IMR-90 (cell line): ENCODE data around the gene TTC9. TPM values are rescaled to one million over a fixed set of nuclear protein-coding genes. Genes with fewer than 3 reads are reported as not detected.

Experiments
- ATAC-seq: fragments of 200-7000 bp; cut with Tn5 transposase; 2 replicates; pipeline ENCODE4 v1.9.1; 2020; ENCODE audit warnings: low read depth, mild to moderate bottlenecking, moderate library complexity
- BruUV-seq: library from RNA; stranded (reverse); fragments of 400-500 nt; replicated peaks from 2 replicates; lab custom pipeline; 2021; lab: Mats Ljungman, UMichigan
- CTCF ChIA-PET: fragments of 300-600 bp; formaldehyde crosslinking; extraction: SDS; loops from one replicate; lab custom pipeline; 2021; ENCODE audit warnings: antibody characterized with exemption; lab: Yijun Ruan, JAX
- POLR2A ChIA-PET: fragments of 300-600 bp; sonication (Branson Sonifier 250); formaldehyde crosslinking; loops from one replicate; lab custom pipeline; 2022; ENCODE audit warnings: antibody characterized with exemption; ENCODE audit not compliant: unreplicated experiment; lab: Charles Lee
- DNase-seq: peaks from one replicate; pipeline ENCODE4 v3.0.0; 2013
- H2AFZ ChIP-seq: replicated peaks from 2 replicates; pipeline ENCODE3; 2013; ENCODE audit warnings: low read length, mild to moderate bottlenecking; ENCODE audit not compliant: poor library complexity
- H2AK5ac ChIP-seq: 2 replicates; pipeline ENCODE4 v1.6.1; 2013; ENCODE audit warnings: low read depth, low read length, inconsistent platforms
- H2AK9ac ChIP-seq: replicated peaks from 2 replicates; pipeline ENCODE3; 2013; ENCODE audit warnings: mild to moderate bottlenecking, low read depth, low read length, moderate library complexity; ENCODE audit not compliant: poor library complexity
- H2BK120ac ChIP-seq: 2 replicates; pipeline ENCODE4 v1.6.1; 2013; ENCODE audit warnings: low read depth, low read length, inconsistent platforms
- H2BK15ac ChIP-seq: 3 replicates; pipeline ENCODE4 v1.6.1; 2013; ENCODE audit warnings: low read depth, low read length, inconsistent platforms
- H2BK20ac ChIP-seq: 2 replicates; pipeline ENCODE4 v1.6.1; 2013; ENCODE audit warnings: low read depth, mild to moderate bottlenecking, inconsistent platforms, low read length, moderate library complexity
- H2BK5ac ChIP-seq: 2 replicates; pipeline ENCODE4 v1.6.1; 2013; ENCODE audit warnings: mild to moderate bottlenecking, low read depth, low read length, inconsistent platforms; ENCODE audit not compliant: poor library complexity, severe bottlenecking
- H3K14ac ChIP-seq: replicated peaks from 2 replicates; pipeline ENCODE4 v1.6.1; 2013; ENCODE audit warnings: low read depth, low read length, inconsistent platforms
- H3K18ac ChIP-seq: 2 replicates; pipeline ENCODE4 v1.6.1; 2013; ENCODE audit warnings: low read depth, low read length, control low read depth
- H3K23ac ChIP-seq: 2 replicates; pipeline ENCODE4 v1.6.1; 2013; ENCODE audit warnings: low read depth, low read length, inconsistent platforms
- H3K27ac ChIP-seq: 2 replicates; pipeline ENCODE4 v1.5.1; 2013; ENCODE audit warnings: mild to moderate bottlenecking, control low read depth, low read length; ENCODE audit not compliant: insufficient read depth
- H3K27me3 ChIP-seq: 2 replicates; pipeline ENCODE4 v1.6.1; 2013; ENCODE audit warnings: low read length; ENCODE audit not compliant: control insufficient read depth, insufficient read depth
- H3K36me3 ChIP-seq: 2 replicates; pipeline ENCODE4 v1.6.1; 2013; ENCODE audit warnings: low read length, mixed read lengths; ENCODE audit not compliant: control insufficient read depth, insufficient read depth
- H3K4ac ChIP-seq: 2 replicates; pipeline ENCODE4 v1.6.1; 2013; ENCODE audit warnings: low read depth, low read length, inconsistent platforms
- H3K4me1 ChIP-seq: 2 replicates; pipeline ENCODE4 v1.6.1; 2013; ENCODE audit warnings: low read length, mixed read lengths; ENCODE audit not compliant: control insufficient read depth, insufficient read depth
- H3K4me2 ChIP-seq: 2 replicates; pipeline ENCODE4 v1.6.1; 2013; ENCODE audit warnings: low read depth, mild to moderate bottlenecking, control low read depth, low read length, moderate library complexity
- H3K4me3 ChIP-seq: 2 replicates; pipeline ENCODE4 v1.5.1; 2013; ENCODE audit warnings: low read depth, mild to moderate bottlenecking, control low read depth, low read length, moderate library complexity; ENCODE audit not compliant: insufficient read depth
- H3K56ac ChIP-seq: 2 replicates; pipeline ENCODE4 v1.6.1; 2013; ENCODE audit warnings: low read length, inconsistent platforms; ENCODE audit not compliant: insufficient read depth; ENCODE audit errors: extremely low read depth
- H3K79me1 ChIP-seq, 2 experiments: 2 replicates each; pipeline ENCODE4 v1.6.1; 2013; ENCODE audit warnings: low read length in 2 of 2, inconsistent platforms in 1 of 2, low read depth in 1 of 2
- H3K9ac ChIP-seq: 2 replicates; pipeline ENCODE4 v1.6.1; 2013; ENCODE audit warnings: low read depth, low read length, control low read depth
- H3K9me1 ChIP-seq: 2 replicates; pipeline ENCODE4 v1.6.1; 2013; ENCODE audit warnings: low read length, inconsistent platforms; ENCODE audit not compliant: insufficient read depth
- H3K9me3 ChIP-seq: 2 replicates; pipeline ENCODE4 v1.6.1; 2013; ENCODE audit warnings: low read length; ENCODE audit not compliant: control insufficient read depth, insufficient read depth
- H4K20me1 ChIP-seq: 2 replicates; pipeline ENCODE4 v1.6.1; 2013; ENCODE audit warnings: low read length, inconsistent platforms; ENCODE audit not compliant: insufficient read depth
- H4K5ac ChIP-seq: 2 replicates; pipeline ENCODE4 v1.6.1; 2013; ENCODE audit warnings: mild to moderate bottlenecking, low read depth, low read length, control low read depth
- H4K8ac ChIP-seq, 2 experiments: 2 replicates each; pipeline ENCODE4 v1.6.1; 2013; ENCODE audit warnings: low read depth in 2 of 2, low read length in 2 of 2, control low read depth in 1 of 2, inconsistent platforms in 1 of 2
- H4K91ac ChIP-seq: 2 replicates; pipeline ENCODE4 v1.6.1; 2013; ENCODE audit warnings: low read depth, low read length, inconsistent platforms; ENCODE audit not compliant: insufficient read depth
- CEBPB ChIP-seq: IDR thresholded peaks from 2 replicates; pipeline ENCODE4 v1.6.1; 2012; ENCODE audit warnings: low read depth, low read length, improper control_type of control experiment
- WGBS, 2 experiments: methylation state at CpG; one replicate each; pipeline versions ENCODE4 v1.1.5 to v1.1.7; 2013; ENCODE audit warnings: missing lambda C conversion rate in 2 of 2; ENCODE audit not compliant: insufficient read length in 1 of 2; ENCODE audit errors: extremely low coverage in 2 of 2; 5-methylcytosine and 5-hydroxymethylcytosine counted together
- dilution Hi-C: fragments of 300-500 bp; cut with HindIII; formaldehyde crosslinking; loops from one replicate; pipeline ENCODE4 v1.14.3; 2018; ENCODE audit warnings: low sequenced_read_pairs; ENCODE audit not compliant: unreplicated experiment
- in situ Hi-C: fragments of 300-500 bp; cut with MboI; formaldehyde crosslinking; loops from 3 replicates; pipeline ENCODE4 v1.14.3; 2019; ENCODE audit warnings: low sequenced_read_pairs, inconsistent platforms, mixed read lengths
- intact Hi-C: fragments of 100-400 bp; cut with micrococcal nuclease; formaldehyde crosslinking; loops from 2 replicates; pipeline ENCODE4 v1.10.0; 2022
- polyA plus RNA-seq, 3 experiments: library from polyadenylated mRNA; depleted of rRNA; stranded (reverse); fragments of >200 nt; gene quantifications; 2 replicates each; pipeline ENCODE4 v1.2.3, GENCODE V29; 2012; ENCODE audit warnings: low replicate concordance in 1 of 3
- total RNA-seq: library from RNA; depleted of rRNA; stranded (reverse); fragments of >200 nt; gene quantifications from 2 replicates; pipeline ENCODE4 v1.2.3, GENCODE V29; 2012
- TF ChIP-seq, protein P1 (sequence below): conservative IDR thresholded peaks from 2 replicates; pipeline ENCODE4 v1.5.1; 2012; ENCODE audit warnings: mild to moderate bottlenecking, low read depth, low read length, improper control_type of control experiment

The TTC9 gene
- total and polyA plus RNA-seq, 2 of the 4 experiments (the other 2 are of a cell fraction): 0.02 TPM; not detected in 1

DNA sequence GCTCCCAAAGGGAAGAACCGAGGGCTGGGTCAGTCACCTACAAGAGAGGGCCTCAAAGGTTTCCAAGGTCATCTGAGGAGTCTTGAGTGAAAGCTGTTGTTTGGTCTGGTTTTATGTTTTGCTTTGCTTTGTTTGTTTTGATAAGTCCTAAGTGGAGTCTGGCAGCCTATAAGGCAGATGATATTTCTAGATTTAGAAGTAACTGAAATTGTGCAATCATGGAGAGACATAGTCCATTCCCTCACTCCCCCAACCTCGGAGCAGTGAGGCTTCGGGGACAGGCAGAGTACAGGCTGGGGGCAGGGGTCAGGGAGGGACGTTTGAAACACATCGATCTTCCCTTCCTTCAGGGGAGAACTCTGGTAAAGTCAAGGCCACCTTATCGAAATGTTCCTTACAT is 42.3 kb downstream of the TTC9 start:
- no peaks in the 10 kb centered on the region for H3K9me1 ChIP-seq
- no peak overlapping the region for H2BK15ac ChIP-seq
- H3K4me3 ChIP-seq: no peak overlapping the region
- no peak for ATAC-seq
- no peak overlapping the region for H4K5ac ChIP-seq
- no peak overlapping the region for H2BK20ac ChIP-seq
- H3K18ac ChIP-seq: no peak overlapping the region
- no peak overlapping the region for H3K23ac ChIP-seq
- no peaks in the 10 kb centered on the region; the same call in 1 of the 2 replicates for H3K27me3 ChIP-seq
- H3K56ac ChIP-seq: no peak overlapping the region
- ChIA-PET CTCF (interaction anchor here (0.6 kb wide), 1 partner anchor 205 kb away, joined by 3 read pairs; no protein-coding TSS in a partner anchor), POLR2A (no interaction called here)
- H2AFZ ChIP-seq: no peak overlapping the region
- H2BK120ac ChIP-seq: no peak overlapping the region
- H3K4ac ChIP-seq: no peak overlapping the region
- peak; percentile 64 for TF ChIP-seq CEBPB
- TF ChIP-seq, protein P1, sequence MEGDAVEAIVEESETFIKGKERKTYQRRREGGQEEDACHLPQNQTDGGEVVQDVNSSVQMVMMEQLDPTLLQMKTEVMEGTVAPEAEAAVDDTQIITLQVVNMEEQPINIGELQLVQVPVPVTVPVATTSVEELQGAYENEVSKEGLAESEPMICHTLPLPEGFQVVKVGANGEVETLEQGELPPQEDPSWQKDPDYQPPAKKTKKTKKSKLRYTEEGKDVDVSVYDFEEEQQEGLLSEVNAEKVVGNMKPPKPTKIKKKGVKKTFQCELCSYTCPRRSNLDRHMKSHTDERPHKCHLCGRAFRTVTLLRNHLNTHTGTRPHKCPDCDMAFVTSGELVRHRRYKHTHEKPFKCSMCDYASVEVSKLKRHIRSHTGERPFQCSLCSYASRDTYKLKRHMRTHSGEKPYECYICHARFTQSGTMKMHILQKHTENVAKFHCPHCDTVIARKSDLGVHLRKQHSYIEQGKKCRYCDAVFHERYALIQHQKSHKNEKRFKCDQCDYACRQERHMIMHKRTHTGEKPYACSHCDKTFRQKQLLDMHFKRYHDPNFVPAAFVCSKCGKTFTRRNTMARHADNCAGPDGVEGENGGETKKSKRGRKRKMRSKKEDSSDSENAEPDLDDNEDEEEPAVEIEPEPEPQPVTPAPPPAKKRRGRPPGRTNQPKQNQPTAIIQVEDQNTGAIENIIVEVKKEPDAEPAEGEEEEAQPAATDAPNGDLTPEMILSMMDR: no peak
- H2AK5ac ChIP-seq: no peak overlapping the region
- no peak for DNase-seq
- H3K9ac ChIP-seq: no peak overlapping the region
- intact Hi-C loops: no loop called here
- no peaks in the 10 kb centered on the region for H3K36me3 ChIP-seq
- no CpG with 5 or more reads among the region's 6 CpGs for WGBS, 2 experiments
- no peaks in the 10 kb centered on the region for H4K20me1 ChIP-seq
- no peak overlapping the region for H4K8ac ChIP-seq
- H2AK9ac ChIP-seq: no peak overlapping the region
- no peak overlapping the region for H3K27ac ChIP-seq
- H2BK5ac ChIP-seq: no peak overlapping the region
- no peaks in the 10 kb centered on the region for H3K9me3 ChIP-seq
- no TSS peak for BruUV-seq
- H3K4me2 ChIP-seq: no peak overlapping the region
- H3K4me1 ChIP-seq: no peaks in the 10 kb centered on the region
- H3K79me1 ChIP-seq: no peaks in the 10 kb centered on the region
- no peak overlapping the region for H4K91ac ChIP-seq
- no peak overlapping the region for H3K14ac ChIP-seq
- in situ Hi-C loops: no loop called here
- dilution Hi-C loops: no loop called here
